Testis (tissue), 3 donors: ENCODE results near the gene ZBTB7B. TPM values are rescaled to one million over a fixed set of nuclear protein-coding genes. Genes with fewer than 3 reads are reported as not detected.

ENCODE experiments used
- DNase-seq: peaks from one replicate; pipeline ENCODE4 v3.0.0-alpha.2; 2019
- H3K27ac ChIP-seq, 2 donors: fragments of 200-600 bp; sonication (generic); one replicate each; pipeline ENCODE4 v1.5.1; 2019
- H3K27me3 ChIP-seq: fragments of 200-600 bp; sonication (generic); one replicate; pipeline ENCODE4 v1.5.1; 2019
- H3K36me3 ChIP-seq: fragments of 200-600 bp; sonication (generic); one replicate; pipeline ENCODE4 v1.5.1; 2017; ENCODE audit warnings: low read depth; ENCODE audit errors: missing control alignments
- H3K4me1 ChIP-seq: fragments of 200-600 bp; sonication (generic); one replicate; pipeline ENCODE4 v1.5.1; 2019
- H3K4me3 ChIP-seq, 2 donors: fragments of 200-600 bp; sonication (generic); one replicate each; pipeline ENCODE4 v1.5.1; 2017 to 2019
- H3K9me3 ChIP-seq: fragments of 200-600 bp; sonication (generic); one replicate; pipeline ENCODE4 v1.5.1; 2017
- CTCF ChIP-seq, 3 experiments: fragments of 450-650 bp in 2 of 3; fragments of 200-600 bp in 1 of 3; sonication (generic) in 1 of 3; IDR thresholded peaks; one replicate each; pipeline ENCODE4 v1.5.1; 2016 to 2019; ENCODE audit warnings: antibody characterized with exemption in 3 of 3, mild to moderate bottlenecking in 2 of 3, moderate library complexity in 1 of 3
- POLR2A ChIP-seq: fragments of 450-650 bp; IDR thresholded peaks from one replicate; pipeline ENCODE4 v1.6.1; 2017; ENCODE audit warnings: antibody characterized with exemption, mild to moderate bottlenecking, moderate library complexity
- whole genome bisulfite sequencing, 2 donors: methylation state at CpG; one replicate each; pipeline ENCODE4 v1.1.5; 2018; 5-methylcytosine and 5-hydroxymethylcytosine counted together
- intact Hi-C: fragments of 100-400 bp; cut with DNase I; formaldehyde crosslinking; loops from one replicate; pipeline ENCODE4 v1.15.1; 2023; ENCODE audit warnings: low total_unique reads
- polyA plus RNA-seq: library from polyadenylated mRNA; stranded (reverse); fragments of 350-450 nt; fragmentation: Illumina TruSeq; extraction: RNeasy Lipid Tissue Mini Kit (QIAGEN cat#74804); gene quantifications from one replicate; pipeline ENCODE4 v1.2.3, GENCODE V29; 2014; ENCODE audit warnings: low read depth, low replicate concordance; ENCODE audit not compliant: insufficient read depth
- total RNA-seq, 2 donors: library from RNA; depleted of rRNA; stranded (reverse); fragments of >200 nt; gene quantifications; one replicate each; pipeline ENCODE4 v1.2.3, GENCODE V29; 2016

Gene ZBTB7B
- total and polyA plus RNA-seq, 3 donors from 2014 or later, result 18.6 to 22.4 (median 21.1) TPM

GRCh38 chr1:155037851-155038441 lies 35.3 kb downstream of the ZBTB7B start:
- H3K27me3 ChIP-seq, result no peaks in the 10 kb centered on the region
- no peak overlapping the region for H3K4me3 ChIP-seq
- no peaks in the 10 kb centered on the region for H3K4me1 ChIP-seq
- no peaks in the 10 kb centered on the region for H3K9me3 ChIP-seq
- 87 to 92% methylated on average over 6 of the region's 6 CpGs for WGBS, 2 donors
- no peak overlapping the region for H3K27ac ChIP-seq
- TF ChIP-seq POLR2A, result no peak
- no peak for TF ChIP-seq CTCF (IDR thresholded peaks at IDR 0.05)
- no peak for DNase-seq
- intact Hi-C loops, result no loop called here
- H3K36me3 ChIP-seq, result no peaks in the 10 kb centered on the region

GRCh38 chr1:155038602-155039307 lies 36.2 kb downstream of the ZBTB7B start:
- no peak overlapping the region for H3K4me3 ChIP-seq
- intact Hi-C loops, result no loop called here
- no peak overlapping the region for H3K27ac ChIP-seq
- TF ChIP-seq POLR2A (no peak), CTCF (IDR thresholded peaks at IDR 0.05) (no peak)
- H3K36me3 ChIP-seq, result no peaks in the 10 kb centered on the region
- no peaks in the 10 kb centered on the region for H3K27me3 ChIP-seq
- WGBS, 2 donors, result 55 to 64% methylated on average over 8 of the region's 8 CpGs
- H3K9me3 ChIP-seq, result no peaks in the 10 kb centered on the region
- DNase-seq, result no peak
- no peaks in the 10 kb centered on the region for H3K4me1 ChIP-seq

- intact Hi-C loops, result no loop called here
- Histone ChIP-seq H3K27ac (no peak overlapping the region), H3K4me1 (no peaks in the 10 kb centered on the region), H3K4me3 (no peak overlapping the region), H3K36me3 (no peaks in the 10 kb centered on the region), H3K27me3 (no peaks in the 10 kb centered on the region), H3K9me3 (no peaks in the 10 kb centered on the region)
- DNase-seq, result no peak
- TF ChIP-seq POLR2A (no peak), CTCF (IDR thresholded peaks at IDR 0.05) (no peak)
- WGBS, 2 donors, result 84% methylated on average over 4 of the region's 4 CpGs
Observed at GRCh38 chr1:155039308-155039669, 36.7 kb downstream of the ZBTB7B start.

- no peaks in the 10 kb centered on the region for H3K36me3 ChIP-seq
- no peak overlapping the region for H3K4me3 ChIP-seq
- WGBS, 2 donors, result 89 to 91% methylated on average over 14 of the region's 14 CpGs
- H3K4me1 ChIP-seq, result no peaks in the 10 kb centered on the region
- TF ChIP-seq CTCF (IDR thresholded peaks at IDR 0.05) (no peak), POLR2A (no peak)
- H3K9me3 ChIP-seq, result no peaks in the 10 kb centered on the region
- intact Hi-C loops, result no loop called here
- H3K27ac ChIP-seq, result no peak overlapping the region
- no peaks in the 10 kb centered on the region for H3K27me3 ChIP-seq
- DNase-seq, result no peak
Observed at GRCh38 chr1:155040358-155041093, 37.9 kb downstream of the ZBTB7B start.
